CD4-positive, alpha-beta T cell (primary cell): ENCODE data around the gene APBA2. TPM values are rescaled to one million over a fixed set of nuclear protein-coding genes. Genes with fewer than 3 reads are reported as not detected.

ENCODE experiments used
- ATAC-seq: fragments of 200-7000 bp; cut with Tn5 transposase; one replicate; pipeline ENCODE4 v1.10.0; 2022; ENCODE audit warnings: mild to moderate bottlenecking; ENCODE audit not compliant: poor library complexity
- CTCF ChIA-PET: fragments of 350-600 bp; sonication (Branson Sonifier 250); formaldehyde crosslinking; loops from one replicate; lab custom pipeline; 2021; ENCODE audit warnings: antibody characterized with exemption, inconsistent platforms; lab: Charles Lee
- POLR2A ChIA-PET: fragments of 350-600 bp; sonication (Branson Sonifier 250); formaldehyde crosslinking; loops from one replicate; lab custom pipeline; 2021; ENCODE audit warnings: antibody characterized with exemption, inconsistent platforms; lab: Charles Lee
- DNase-seq, 14 experiments: peaks; one replicate each; pipeline ENCODE4 v3.0.0-alpha.2; 2013 to 2020; ENCODE audit warnings: mixed read lengths in 2 of 14
- H3K27ac ChIP-seq, 2 donors: one replicate each; pipeline versions ENCODE4 v1.5.1 to v1.7.0; 2013; ENCODE audit warnings: low read length in 2 of 2, low read depth in 1 of 2, mild to moderate bottlenecking in 1 of 2
- H3K27me3 ChIP-seq, 2 experiments: 1 replicate in 1 of 2; 2 replicates in 1 of 2; pipeline versions ENCODE4 v1.6.1 to v1.7.0; 2013; ENCODE audit warnings: low read length in 2 of 2, control low read depth in 1 of 2, mild to moderate bottlenecking in 1 of 2, moderate library complexity in 1 of 2; ENCODE audit not compliant: insufficient read depth in 2 of 2, control insufficient read depth in 1 of 2
- H3K36me3 ChIP-seq: one replicate; pipeline ENCODE4 v1.6.1; 2013; ENCODE audit warnings: low read length, control low read depth; ENCODE audit not compliant: insufficient read depth
- H3K4me1 ChIP-seq: one replicate; pipeline ENCODE4 v1.6.1; 2013; ENCODE audit warnings: low read length, control low read depth; ENCODE audit not compliant: insufficient read depth
- H3K4me3 ChIP-seq: one replicate; pipeline ENCODE4 v1.5.1; 2013; ENCODE audit warnings: mild to moderate bottlenecking, low read length, moderate library complexity
- H3K9me3 ChIP-seq, 2 experiments: 1 replicate in 1 of 2; 2 replicates in 1 of 2; pipeline versions ENCODE4 v1.6.1 to v1.7.0; 2013; ENCODE audit warnings: low read length in 2 of 2, mild to moderate bottlenecking in 2 of 2, control low read depth in 1 of 2, moderate library complexity in 1 of 2; ENCODE audit not compliant: control insufficient read depth in 1 of 2, insufficient read depth in 1 of 2
- H3K27ac Mint-ChIP-seq: one replicate; pipeline ENCODE4 v1.8.0; 2020; ENCODE audit warnings: mixed read lengths
- H3K27me3 Mint-ChIP-seq: one replicate; pipeline ENCODE4 v1.8.0; 2021; ENCODE audit warnings: mixed read lengths
- H3K36me3 Mint-ChIP-seq: one replicate; pipeline ENCODE4 v1.8.0; 2021; ENCODE audit warnings: low read depth, mixed read lengths
- H3K4me1 Mint-ChIP-seq: one replicate; pipeline ENCODE4 v1.8.0; 2021; ENCODE audit warnings: low read depth, mixed read lengths
- H3K4me3 Mint-ChIP-seq: one replicate; pipeline ENCODE4 v1.8.0; 2020; ENCODE audit warnings: mild to moderate bottlenecking, mixed read lengths
- H3K9me3 Mint-ChIP-seq: one replicate; pipeline ENCODE4 v1.8.0; 2020; ENCODE audit warnings: mixed read lengths
- intact Hi-C, 2 experiments: fragments of 100-400 bp; cut with DNase I in 1 of 2; cut with micrococcal nuclease in 1 of 2; formaldehyde crosslinking; loops; one replicate each; pipeline versions ENCODE4 v1.15.1 to v1.9.0; 2023 to 2025; cut with DNase I, micrococcal nuclease
- total RNA-seq, 174 experiments: library from RNA in 2 of 174; stranded (reverse) in 2 of 174; gene quantifications; one replicate each; pipeline ENCODE4 v1.2.3 and lab custom pipeline; 2021 to 2026
- TF ChIP-seq, protein P1 (sequence below): fragments of 200-600 bp; IDR thresholded peaks from one replicate; pipeline ENCODE4 v1.8.0; 2022; ENCODE audit warnings: antibody characterized with exemption, mild to moderate bottlenecking

Gene APBA2
- total RNA-seq, 2 experiments from 2014 or later: 123 to 126 TPM

DNA sequence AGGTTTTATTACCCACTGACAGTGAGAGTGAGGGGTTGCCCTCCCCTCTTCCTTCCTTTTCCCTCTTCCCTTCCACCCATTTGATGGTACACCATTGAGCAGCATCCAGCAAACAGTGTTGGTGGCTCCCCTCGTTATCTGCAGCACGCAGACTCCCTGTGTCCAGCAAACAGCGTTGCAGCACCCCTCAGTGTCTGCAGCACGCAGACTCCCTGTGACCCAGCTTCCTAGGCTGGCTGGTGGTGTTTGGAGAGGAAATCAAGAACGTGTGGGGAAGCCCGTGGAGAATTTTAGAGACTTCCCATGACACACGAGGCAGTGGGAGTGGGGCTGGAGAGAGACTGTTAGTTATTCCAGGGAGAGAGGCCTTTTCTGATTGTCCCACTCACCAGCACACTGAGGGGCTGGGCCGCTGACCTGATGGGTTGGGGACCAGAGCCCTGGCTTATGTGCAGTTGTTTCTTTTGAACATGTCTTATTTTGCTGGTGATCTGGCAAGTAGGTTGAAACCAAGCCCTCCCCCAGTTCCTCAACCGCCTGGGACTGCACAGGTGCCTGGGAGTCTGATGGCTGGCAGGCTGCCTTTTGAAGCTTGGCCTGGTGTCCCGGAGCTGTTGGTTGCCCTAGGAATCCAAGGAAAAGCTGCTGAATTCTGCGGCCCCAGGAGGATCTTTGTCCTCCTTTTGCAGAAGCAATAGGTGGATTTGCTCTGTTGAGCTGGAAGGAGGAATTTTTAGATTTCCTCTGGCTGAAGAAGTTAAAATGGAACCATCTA is 19.0 kb downstream of the APBA2 start:
- DNase-seq: peak in 1 of 14 experiments; percentile 10
- no peak overlapping the region for H3K27ac ChIP-seq
- no peak for ATAC-seq

DNA sequence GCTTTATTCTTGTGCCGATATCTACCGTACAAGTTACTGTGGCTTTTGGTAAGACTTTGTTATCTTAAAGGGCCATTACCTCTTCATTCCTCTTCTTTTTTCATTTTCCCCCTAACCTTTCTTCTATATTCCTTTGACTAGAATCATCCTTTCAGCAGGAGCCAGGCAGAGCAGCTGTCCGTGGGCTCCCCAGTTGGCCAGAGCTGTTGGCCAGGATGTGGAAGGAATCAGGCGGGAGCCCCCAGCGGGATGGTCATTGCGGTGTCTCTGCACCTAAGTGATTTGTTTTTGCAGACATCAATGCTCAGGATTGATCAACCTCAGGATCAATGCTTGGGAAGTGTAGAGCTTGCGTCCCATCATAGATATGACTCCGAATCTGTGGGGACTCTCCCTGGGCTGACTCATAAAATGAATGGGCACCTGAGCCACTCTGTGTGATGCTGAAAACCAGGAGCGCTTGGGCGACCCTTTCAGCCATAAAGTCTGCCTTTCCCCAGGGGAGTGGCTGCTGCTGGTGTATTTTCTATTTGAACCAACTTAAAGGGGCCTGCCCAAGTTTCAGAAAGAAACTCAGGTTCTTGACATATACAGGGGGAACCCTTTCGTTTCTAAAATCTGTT is 21.7 kb downstream of the APBA2 start:
- TF ChIP-seq, protein P1, sequence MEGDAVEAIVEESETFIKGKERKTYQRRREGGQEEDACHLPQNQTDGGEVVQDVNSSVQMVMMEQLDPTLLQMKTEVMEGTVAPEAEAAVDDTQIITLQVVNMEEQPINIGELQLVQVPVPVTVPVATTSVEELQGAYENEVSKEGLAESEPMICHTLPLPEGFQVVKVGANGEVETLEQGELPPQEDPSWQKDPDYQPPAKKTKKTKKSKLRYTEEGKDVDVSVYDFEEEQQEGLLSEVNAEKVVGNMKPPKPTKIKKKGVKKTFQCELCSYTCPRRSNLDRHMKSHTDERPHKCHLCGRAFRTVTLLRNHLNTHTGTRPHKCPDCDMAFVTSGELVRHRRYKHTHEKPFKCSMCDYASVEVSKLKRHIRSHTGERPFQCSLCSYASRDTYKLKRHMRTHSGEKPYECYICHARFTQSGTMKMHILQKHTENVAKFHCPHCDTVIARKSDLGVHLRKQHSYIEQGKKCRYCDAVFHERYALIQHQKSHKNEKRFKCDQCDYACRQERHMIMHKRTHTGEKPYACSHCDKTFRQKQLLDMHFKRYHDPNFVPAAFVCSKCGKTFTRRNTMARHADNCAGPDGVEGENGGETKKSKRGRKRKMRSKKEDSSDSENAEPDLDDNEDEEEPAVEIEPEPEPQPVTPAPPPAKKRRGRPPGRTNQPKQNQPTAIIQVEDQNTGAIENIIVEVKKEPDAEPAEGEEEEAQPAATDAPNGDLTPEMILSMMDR: no peak
- Histone ChIP-seq H3K4me3 (no peak overlapping the region), H3K4me1 (peaks cover 29% of the 10 kb centered on the region), H3K27ac (no peak overlapping the region), H3K9me3 (no peaks in the 10 kb centered on the region), H3K36me3 (peaks cover 7% of the 10 kb centered on the region), H3K27me3 (no peaks in the 10 kb centered on the region)
- ChIA-PET POLR2A (interaction anchor here (0.6 kb wide), 1 partner anchor 146 kb away, joined by 3 read pairs; no protein-coding TSS in a partner anchor), CTCF (no interaction called here)
- H3K36me3 Mint-ChIP-seq: peaks cover 13% of the 10 kb centered on the region
- H3K4me1 Mint-ChIP-seq: peaks cover 88% of the 10 kb centered on the region
- no peak for ATAC-seq
- H3K4me3 Mint-ChIP-seq: no peak overlapping the region
- intact Hi-C loops: no loop called here
- no peaks in the 10 kb centered on the region for H3K27me3 Mint-ChIP-seq
- H3K9me3 Mint-ChIP-seq: no peaks in the 10 kb centered on the region
- no peak for DNase-seq
- no peak overlapping the region for H3K27ac Mint-ChIP-seq

More for the DNA sequence above, 19.0 kb downstream of the APBA2 start:
- Histone ChIP-seq H3K4me1 (peaks cover 25% of the 10 kb centered on the region), H3K36me3 (peaks cover 7% of the 10 kb centered on the region), H3K4me3 (no peak overlapping the region), H3K27me3 (no peaks in the 10 kb centered on the region), H3K9me3 (no peaks in the 10 kb centered on the region)
- POLR2A ChIA-PET: interaction anchor here (1.4 to 4.1 kb wide), 2 partner anchors 14 to 37 kb away, joined by 5 to 13 read pairs; no protein-coding TSS in a partner anchor
- Mint-ChIP-seq H3K4me3 (no peak overlapping the region), H3K27ac (peak overlapping the region; percentile 25), H3K9me3 (no peaks in the 10 kb centered on the region), H3K4me1 (peaks cover 78% of the 10 kb centered on the region), H3K36me3 (peaks cover 12% of the 10 kb centered on the region), H3K27me3 (no peaks in the 10 kb centered on the region)
- CTCF ChIA-PET: interaction anchor here (1.6 kb wide), 1 partner anchor 9 kb away, joined by 3 read pairs; no protein-coding TSS in a partner anchor
- TF ChIP-seq, protein P1: no peak
- intact Hi-C loops: no loop called here

DNA sequence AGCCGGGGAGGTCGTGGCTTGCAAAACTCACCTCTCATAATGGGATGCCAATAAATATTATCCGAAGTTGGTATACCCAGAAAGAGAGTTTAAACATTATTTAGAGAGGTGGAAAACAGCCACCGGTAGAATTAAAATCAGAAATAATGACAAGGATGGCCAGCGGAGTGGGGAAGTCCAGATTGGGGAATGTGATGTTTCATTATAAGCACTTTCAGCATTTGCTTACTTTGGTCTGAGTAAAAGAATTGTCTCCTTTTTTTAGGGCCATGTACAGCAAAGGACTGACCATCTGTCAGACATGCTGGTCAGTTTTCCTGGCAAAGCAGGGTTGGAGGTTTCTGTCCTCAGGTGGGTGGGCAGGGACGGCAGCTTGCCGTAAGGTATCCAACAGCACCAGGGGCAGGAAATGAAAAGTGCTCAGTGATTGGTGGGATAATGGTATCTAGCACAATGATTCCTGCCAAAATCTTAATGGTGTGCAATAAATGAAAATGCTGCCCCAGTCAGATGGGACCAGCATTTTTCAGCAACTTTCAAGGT is 24.3 kb downstream of the APBA2 start:
- H3K27ac Mint-ChIP-seq: no peak overlapping the region
- CTCF ChIA-PET: no interaction called here

More for the DNA sequence above, 24.3 kb downstream of the APBA2 start:
- H3K27ac ChIP-seq: no peak overlapping the region
- no peaks in the 10 kb centered on the region for H3K27me3 ChIP-seq
- Mint-ChIP-seq H3K4me1 (peaks cover 77% of the 10 kb centered on the region), H3K9me3 (no peaks in the 10 kb centered on the region), H3K27me3 (no peaks in the 10 kb centered on the region), H3K4me3 (no peak overlapping the region), H3K36me3 (peaks cover 13% of the 10 kb centered on the region)
- POLR2A ChIA-PET: no interaction called here
- TF ChIP-seq, protein P1: no peak
- H3K4me3 ChIP-seq: no peak overlapping the region
- no peak for DNase-seq
- H3K36me3 ChIP-seq: peaks cover 7% of the 10 kb centered on the region
- H3K9me3 ChIP-seq: no peaks in the 10 kb centered on the region
- H3K4me1 ChIP-seq: peaks cover 18% of the 10 kb centered on the region
- intact Hi-C loops: no loop called here
- ATAC-seq: no peak
